GM12891 (cell line): ENCODE measurements around the gene CTNNA3.

Experiments used
- PAX5 ChIP-seq: IDR thresholded peaks from 2 replicates; pipeline ENCODE4 v1.6.1; 2011; ENCODE audit warnings: low read length, moderate library complexity, mild to moderate bottlenecking; ENCODE audit not compliant: insufficient read depth, severe bottlenecking
- POLR2A ChIP-seq: IDR thresholded peaks from 2 replicates; pipeline ENCODE4 v1.6.1; 2011; ENCODE audit warnings: low read depth, low read length, control low read depth
- POLR2AphosphoS5 ChIP-seq: IDR thresholded peaks from 2 replicates; pipeline ENCODE4 v1.6.1; 2011; ENCODE audit warnings: low read depth, low read length, control low read depth
- SPI1 ChIP-seq: IDR thresholded peaks from 2 replicates; pipeline ENCODE4 v1.6.1; 2011; ENCODE audit warnings: low read depth, low read length, control low read depth
- TAF1 ChIP-seq: IDR thresholded peaks from 2 replicates; pipeline ENCODE4 v1.6.1; 2011; ENCODE audit warnings: low read depth, low read length, control low read depth

DNA sequence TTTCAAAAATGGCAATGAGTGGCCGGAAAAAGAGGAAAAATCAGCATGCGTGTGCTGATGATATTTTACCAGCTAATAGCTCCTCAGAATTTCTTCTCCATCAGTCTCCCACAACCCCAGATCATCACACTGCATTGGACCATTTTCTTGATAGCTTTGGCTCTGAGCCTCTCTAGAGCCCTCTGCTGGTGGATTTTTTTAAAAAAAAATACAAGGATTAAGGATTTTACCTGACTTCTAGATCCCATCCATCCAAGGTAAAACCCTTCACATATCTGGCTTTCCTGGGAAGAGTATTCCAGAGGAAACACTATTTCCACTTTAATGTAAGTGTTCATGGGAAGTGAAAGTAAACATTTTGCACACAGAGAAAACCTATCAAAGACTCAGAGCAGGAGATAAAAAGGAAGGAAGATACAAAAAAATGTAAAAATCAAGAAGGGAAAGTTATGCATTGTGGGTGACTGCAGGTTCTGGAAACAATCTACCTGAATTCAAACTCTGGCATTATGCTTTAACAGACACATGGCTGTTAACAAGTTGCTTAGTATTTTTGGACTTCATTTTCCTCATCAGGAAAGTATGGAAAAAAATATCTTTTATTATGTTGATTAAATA, 389.3 kb downstream of the CTNNA3 start:
- TF ChIP-seq POLR2A (no peak), POLR2AphosphoS5 (no peak), TAF1 (no peak), PAX5 (no peak), SPI1 (no peak)
